Measurements from ENCODE around the gene OTX1.

Gene OTX1

DNA sequence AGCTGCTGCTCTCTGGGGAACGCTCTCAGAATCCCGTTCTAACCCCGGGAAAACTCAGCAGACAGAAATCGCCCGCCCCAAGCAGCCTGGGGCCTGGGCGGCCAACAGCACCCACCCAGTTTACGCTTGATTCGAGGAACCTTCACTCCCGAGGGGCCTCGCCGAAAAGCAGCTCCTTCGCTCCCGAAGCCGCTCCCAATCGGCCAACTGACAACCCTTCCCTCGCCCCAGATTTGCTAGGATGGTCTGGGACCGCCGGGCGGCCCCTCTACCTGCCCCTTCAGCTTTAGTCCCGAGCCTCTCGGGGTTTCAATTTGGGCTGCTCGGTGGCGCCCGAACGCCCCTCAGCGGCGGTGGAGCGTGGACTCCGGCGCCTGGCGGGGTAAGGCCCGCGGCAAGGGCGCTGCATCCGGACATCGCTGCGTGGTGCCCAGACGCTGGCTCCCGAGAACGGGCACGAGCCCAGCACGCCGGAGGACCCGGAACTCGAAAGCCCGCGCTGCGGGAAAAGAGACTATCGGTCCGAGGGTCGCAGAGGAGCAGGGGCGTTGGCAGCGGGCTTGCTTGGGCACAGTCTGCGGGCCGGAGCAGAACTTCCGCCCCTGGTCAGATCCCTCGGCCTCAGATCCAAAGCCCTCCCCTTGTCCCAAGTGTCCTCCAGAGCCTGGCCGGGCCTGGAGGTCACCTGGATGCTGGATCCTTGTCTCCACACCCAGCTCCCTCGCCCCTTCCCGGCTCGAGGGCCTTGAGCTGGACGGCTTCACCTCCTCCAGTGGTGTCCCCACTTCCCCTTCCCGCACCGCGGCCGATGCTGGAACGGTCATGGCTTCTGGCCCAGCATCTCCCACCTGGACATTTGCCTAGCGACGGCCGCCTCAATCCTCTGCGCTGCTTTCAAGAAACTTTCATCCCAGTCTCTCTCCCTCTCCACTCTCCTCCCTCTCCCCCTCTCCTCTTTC lies 3.0 kb upstream of the OTX1 start:
- DNase-seq (ENCODE audit: low read depth in 2 of 2), result no peak

DNA sequence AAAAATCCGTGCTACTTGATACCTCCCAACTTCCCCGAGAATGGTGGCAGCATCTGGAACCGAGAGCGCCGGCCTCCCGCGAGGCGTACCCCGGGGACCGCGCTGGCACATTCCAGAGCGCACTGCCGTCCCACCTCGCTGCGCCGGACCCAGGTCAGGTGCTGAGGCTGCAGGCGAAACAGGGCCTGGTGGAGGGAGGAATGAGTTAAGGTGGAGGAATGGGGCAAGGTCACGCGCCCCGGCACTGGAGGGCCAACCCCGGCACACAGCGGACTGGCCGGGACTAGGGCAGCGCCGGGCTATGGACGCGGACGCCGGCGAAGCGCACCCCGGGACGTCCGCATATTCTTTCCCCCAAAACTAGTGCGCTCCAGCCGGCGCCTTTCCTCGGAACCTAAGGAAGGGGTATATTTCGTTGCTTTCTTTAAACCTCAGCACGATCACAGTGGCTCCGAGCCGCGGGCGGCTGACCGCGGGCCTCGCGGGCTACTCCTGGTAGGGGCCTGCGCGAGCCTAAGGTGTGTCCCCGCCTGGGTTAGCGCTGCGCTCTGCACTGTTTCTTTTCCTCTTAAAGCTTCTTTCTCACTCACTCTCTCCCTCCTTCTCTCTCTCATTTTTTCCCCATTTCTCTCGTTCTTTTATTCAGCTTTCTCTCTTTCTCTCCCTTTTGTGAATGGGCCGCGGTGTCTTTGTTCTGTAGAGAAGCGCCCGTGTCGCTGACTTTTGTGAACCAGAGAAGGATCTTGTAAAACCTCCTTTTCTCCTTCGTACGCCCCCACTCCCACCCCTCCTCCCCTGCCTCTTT lies 2.1 kb upstream of the OTX1 start:
- DNase-seq (ENCODE audit: low read depth in 2 of 2), result no peak

DNA sequence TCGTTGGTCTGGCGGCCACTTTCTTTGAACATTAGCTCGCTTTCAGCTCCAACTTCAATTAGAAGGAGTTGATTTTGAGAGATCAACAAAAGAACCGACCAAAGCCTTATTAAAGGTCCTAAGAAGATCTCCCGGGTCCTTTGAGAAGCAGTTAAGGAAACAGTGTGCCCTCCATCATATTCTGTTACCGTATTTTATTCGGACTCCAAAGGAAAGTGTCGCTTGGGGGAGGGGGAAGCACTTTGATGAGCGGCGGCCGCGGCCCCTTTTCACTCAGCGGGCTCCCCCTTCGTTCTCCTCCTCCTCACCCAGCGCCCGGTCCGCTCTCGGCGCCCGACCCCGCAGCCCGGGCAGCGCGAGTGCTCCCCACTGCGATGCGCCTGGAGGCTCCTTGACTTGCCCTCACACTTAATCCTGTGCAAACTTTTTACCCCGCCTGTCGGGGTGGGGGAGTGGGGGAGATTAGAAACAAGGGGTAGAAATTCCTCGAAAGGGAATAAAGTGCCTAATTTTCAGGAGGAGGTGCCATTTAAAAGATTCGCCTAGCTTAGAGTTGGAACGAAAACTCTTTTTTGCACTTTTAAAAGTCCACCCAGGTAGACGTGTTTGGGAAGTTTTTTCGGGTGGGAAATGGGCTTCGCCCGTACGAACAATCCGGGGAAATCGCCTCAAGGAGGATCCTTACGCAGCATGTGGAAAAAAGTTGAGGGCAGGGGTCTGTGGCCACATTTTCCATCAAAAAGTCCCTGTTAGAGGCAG lies 1.2 kb upstream of the OTX1 start:
- no peak for DNase-seq (ENCODE audit: low read depth in 2 of 2)

DNA sequence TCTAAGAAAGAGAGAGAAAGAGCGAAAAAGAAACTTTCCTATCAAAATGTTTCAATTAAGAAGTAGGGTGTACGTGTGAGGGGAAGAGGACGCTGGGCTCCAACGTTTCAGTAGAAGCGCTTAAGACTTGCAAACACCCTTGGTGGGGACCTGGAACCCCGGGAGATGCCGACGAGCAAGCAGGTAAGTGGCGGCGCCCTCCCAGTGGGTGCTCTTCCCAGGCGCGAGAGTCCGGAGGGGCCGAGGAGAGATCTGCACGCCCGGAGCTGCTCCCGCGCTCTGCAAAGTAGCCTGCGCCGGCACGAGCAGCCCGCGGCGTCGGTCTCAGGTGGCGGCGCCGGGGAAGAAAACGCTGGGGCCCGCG lies 678 bp upstream of the OTX1 start:
- DNase-seq (ENCODE audit: low read depth in 2 of 2), result no peak

DNA sequence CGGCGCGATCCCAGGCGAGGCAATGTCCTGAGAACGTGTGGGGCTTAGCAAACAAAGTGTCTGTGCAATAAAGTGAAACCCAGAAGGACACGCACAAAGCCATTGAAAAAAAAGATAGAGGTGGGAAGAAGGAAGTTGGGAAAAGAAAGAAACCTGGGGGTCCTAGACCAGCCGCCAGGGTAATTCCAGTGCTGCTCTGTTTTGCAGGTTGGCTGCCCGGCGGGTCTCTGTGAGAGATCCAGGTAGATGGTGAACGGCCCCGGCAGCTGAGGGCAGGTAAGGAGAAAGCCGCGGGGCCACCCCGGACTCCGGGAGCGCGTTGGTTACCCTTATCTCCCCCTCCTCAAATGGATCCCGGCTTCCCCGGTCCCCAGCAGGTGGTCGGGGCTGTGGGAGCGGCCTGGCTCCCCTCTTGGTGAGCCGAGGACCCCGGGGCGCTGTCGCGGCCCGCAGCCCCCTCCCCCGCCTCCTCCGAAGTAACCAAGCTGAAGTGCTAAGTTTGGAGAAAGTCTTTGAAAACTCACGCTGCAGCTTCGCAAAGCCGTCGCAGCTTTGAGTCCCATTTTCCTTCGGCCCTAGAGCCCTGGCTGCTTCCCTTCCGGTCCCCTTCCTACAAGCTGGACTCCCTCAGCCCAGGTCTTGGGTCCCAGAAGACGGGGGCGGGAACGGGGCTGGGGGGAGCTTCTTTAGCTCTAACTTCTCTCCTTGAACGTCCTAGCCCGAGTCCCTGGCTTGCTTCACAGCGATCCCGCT lies 588 bp downstream of the OTX1 start:
- DNase-seq (ENCODE audit: low read depth in 2 of 2), result no peak

DNA sequence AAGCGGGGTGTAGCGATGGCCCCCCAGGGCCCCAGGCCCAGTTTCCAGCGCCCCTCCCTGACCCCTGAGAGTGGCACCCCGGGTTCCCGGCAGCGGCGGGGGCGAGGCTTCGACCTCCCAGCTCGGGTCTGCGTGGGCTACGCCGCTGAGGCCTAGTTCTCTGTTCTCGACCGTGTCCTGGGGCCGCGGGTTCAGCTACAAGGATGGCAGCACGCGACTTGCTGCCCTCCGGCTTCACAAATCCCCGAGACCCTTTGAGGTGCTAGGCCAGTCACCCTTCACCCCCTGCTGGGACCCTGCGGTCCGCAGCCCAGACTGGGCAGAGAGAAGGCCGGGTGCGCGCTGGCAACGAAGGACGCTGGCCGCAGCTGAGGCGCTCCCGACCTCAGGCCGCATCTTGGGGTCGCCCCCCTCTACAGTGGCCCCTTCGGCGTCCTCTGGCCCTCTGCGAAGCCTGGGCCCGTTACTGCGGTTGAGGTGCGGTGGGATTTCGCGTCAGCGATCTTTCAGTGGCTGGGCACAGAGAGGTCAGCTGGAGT lies 1.2 kb downstream of the OTX1 start:
- no peak for DNase-seq (ENCODE audit: low read depth in 2 of 2)

DNA sequence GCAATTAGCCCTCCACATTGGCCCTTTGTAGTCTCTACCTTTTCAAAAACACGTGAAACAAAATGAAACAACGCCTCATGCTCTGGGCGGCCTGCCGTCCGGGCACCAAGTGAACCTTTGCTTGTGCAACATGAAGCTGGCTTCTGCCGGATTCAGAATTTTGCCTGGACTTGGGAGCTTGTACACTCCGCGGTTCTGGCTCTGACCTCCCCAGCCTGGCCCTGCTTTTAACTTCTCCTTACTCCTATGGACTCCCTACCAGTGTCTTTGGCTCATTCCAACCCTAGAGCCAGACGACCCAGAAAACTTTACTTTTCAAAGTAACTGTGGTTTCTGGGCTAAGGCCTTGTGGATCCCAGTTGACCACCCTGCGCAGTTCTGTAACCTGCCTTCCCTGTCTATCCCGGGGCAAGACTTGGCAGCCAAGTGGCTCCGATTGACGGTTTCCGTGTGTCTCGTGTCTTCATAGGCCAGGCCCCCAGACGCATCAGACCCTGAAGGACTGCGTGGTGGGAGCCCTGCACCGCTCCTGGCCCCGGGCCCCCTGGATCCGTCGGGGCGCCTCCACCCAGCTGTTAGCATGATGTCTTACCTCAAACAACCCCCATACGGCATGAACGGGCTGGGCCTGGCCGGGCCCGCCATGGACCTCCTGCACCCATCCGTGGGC lies 1.9 kb downstream of the OTX1 start:
- DNase-seq (ENCODE audit: low read depth in 2 of 2), result no peak

- DNase-seq (ENCODE audit: low read depth in 2 of 2), result no peak
Measured at GRCh38 chr2:63053081-63053888, 2.7 kb downstream of the OTX1 start.

DNA sequence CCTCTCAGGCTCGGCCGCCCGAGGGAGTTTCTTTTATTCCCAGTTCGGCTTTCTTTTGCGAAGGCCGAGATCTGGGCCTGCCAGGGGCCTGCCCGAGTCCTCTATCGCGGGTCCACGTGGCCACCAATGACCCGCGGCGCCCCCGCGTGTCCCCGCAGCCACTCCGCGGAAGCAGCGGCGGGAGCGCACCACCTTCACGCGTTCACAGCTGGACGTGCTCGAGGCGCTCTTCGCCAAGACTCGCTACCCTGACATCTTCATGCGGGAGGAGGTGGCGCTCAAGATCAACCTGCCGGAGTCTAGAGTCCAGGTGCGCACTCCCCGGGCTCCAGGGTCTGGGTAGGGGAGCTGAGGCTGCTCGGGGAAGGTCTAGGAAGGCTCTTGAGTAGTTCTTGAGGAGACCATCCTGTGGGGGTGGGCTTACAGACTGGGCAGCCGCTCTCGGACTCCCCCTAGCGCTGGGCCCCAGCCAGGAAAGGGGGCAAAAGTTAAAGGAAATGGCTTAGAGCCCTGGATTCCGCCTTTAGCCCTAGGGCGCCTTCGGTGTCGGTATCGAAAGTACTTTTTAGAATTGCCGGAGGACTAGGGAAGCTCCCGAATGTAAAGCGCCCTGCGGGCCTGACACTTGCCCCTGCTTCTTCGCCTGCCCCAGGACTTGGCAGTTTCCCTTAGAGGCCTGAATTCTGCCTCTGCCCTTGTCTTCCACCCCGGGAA lies 3.4 kb downstream of the OTX1 start:
- DNase-seq (ENCODE audit: low read depth in 2 of 2), result no peak

GRCh38 chr2:63054841-63055225 lies 4.2 kb downstream of the OTX1 start:
- DNase-seq (ENCODE audit: low read depth in 2 of 2), result no peak

- no peak for DNase-seq (ENCODE audit: low read depth in 2 of 2)
Measured at GRCh38 chr2:63055226-63056106, 4.8 kb downstream of the OTX1 start.

DNA sequence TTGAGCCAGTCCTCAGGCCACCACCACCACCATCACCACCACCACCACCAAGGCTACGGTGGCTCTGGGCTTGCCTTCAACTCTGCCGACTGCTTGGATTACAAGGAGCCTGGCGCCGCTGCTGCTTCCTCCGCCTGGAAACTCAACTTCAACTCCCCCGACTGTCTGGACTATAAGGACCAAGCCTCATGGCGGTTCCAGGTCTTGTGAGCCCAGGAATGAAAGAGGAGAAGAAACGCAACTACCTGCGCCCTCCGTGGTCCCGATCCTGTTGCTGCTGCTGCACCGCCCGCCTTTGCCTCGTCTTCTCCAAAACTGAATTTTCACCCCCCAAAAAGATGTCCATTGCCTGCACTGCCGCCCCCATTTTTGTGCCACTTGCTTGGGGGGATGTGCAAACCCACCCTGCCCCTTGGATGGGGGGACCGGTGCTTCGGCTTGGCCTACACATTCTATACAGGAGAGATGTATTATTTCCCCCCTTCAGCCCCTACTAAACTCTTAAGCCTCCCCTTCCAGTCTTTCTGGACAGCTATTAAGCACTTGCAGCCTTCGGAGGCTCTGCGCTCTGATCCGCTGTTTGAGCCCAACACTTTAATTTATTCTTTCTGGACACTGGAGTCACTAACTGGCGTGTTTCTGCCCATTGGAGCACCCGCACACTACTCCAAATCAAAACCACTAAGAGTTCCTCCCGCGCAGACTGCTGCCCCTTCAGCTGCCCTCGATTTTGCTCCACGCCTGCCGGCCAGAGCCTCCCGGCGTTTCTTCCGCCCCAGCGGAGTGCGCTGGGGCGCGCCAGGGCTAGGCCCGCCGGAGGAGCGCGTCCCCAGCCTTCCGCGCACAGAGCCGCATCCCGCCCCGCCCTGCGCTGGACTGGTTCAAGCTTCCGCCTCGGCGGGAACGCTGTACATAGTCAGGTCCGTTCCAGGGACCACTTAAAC lies 5.7 kb downstream of the OTX1 start:
- DNase-seq (ENCODE audit: low read depth in 2 of 2), result no peak

DNA sequence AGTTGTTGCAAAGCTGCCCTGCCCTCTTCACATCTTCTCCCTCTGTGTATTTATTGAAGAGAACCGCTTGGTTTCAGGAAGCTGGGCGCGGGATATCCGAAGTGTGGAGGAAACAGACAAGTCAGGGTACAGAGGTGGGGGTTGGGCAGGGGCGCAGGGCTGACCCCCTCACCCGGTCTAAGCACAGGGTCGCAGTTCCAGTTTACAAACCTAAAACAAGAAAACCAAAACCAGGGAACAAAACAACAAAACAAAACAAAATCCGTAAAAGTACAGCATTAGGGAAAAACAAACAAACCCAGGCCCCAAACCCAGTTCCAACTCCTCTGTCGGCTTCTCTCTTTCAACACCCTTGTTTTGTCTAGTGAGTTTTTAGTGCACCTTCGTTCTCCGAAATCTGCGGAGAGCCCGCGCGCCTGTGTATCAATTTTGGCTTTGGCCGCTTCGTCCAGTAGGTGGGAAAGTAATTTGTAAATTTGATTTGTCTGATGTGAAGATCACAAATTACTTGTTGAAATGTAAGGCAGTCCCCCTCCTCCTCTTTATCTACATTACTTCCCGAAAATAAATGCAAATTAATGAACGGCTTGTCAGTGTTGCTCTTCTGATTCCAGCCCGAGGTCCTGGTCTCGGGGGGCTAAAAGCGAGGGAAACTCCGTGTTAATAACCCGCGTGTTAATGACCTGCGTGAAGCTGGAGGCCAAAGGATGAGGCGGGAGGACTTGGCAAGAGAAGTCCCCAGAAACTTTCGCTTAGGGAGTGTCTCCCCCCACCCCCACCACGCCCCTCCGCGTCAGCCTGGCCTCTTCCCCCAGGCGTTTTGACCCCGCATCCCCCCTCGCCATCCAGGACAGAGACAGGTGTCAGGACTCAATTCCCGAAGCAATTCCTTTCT lies 6.9 kb downstream of the OTX1 start:
- DNase-seq (ENCODE audit: low read depth in 2 of 2), result no peak

- no peak for DNase-seq (ENCODE audit: low read depth in 2 of 2)
Measured at GRCh38 chr2:63058144-63058920, 7.7 kb downstream of the OTX1 start.
